GM12873 (cell line): ENCODE data around the gene JAM2.

Experiments used
- TF ChIP-seq, protein P1 (sequence below): IDR thresholded peaks from 2 replicates; pipeline ENCODE4 v1.5.1; 2012; ENCODE audit warnings: low read depth, mild to moderate bottlenecking, moderate library complexity, low read length, control low read depth; ENCODE audit not compliant: insufficient read depth; ENCODE audit errors: missing control alignments

The JAM2 gene

DNA sequence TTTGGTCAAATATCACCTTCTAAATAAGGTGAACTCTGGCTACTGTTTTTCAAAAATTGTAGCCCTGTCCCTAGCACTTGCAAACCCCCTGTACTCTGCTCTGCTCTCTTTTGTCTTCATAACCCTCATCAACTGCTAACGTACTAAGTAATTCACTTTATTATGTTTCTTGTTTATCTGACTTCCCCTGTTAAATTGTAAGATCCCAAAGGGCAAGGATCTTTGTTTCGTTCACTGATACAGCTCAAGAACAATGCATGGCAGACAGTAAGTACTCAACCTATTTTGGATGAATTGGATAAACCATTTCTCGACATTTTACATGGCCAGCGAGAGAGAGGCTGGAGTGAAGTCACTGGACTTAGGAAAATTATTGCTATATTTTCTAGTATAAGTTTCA is 48.7 kb downstream of the JAM2 start:
- TF ChIP-seq, protein P1, sequence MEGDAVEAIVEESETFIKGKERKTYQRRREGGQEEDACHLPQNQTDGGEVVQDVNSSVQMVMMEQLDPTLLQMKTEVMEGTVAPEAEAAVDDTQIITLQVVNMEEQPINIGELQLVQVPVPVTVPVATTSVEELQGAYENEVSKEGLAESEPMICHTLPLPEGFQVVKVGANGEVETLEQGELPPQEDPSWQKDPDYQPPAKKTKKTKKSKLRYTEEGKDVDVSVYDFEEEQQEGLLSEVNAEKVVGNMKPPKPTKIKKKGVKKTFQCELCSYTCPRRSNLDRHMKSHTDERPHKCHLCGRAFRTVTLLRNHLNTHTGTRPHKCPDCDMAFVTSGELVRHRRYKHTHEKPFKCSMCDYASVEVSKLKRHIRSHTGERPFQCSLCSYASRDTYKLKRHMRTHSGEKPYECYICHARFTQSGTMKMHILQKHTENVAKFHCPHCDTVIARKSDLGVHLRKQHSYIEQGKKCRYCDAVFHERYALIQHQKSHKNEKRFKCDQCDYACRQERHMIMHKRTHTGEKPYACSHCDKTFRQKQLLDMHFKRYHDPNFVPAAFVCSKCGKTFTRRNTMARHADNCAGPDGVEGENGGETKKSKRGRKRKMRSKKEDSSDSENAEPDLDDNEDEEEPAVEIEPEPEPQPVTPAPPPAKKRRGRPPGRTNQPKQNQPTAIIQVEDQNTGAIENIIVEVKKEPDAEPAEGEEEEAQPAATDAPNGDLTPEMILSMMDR = no peak

DNA sequence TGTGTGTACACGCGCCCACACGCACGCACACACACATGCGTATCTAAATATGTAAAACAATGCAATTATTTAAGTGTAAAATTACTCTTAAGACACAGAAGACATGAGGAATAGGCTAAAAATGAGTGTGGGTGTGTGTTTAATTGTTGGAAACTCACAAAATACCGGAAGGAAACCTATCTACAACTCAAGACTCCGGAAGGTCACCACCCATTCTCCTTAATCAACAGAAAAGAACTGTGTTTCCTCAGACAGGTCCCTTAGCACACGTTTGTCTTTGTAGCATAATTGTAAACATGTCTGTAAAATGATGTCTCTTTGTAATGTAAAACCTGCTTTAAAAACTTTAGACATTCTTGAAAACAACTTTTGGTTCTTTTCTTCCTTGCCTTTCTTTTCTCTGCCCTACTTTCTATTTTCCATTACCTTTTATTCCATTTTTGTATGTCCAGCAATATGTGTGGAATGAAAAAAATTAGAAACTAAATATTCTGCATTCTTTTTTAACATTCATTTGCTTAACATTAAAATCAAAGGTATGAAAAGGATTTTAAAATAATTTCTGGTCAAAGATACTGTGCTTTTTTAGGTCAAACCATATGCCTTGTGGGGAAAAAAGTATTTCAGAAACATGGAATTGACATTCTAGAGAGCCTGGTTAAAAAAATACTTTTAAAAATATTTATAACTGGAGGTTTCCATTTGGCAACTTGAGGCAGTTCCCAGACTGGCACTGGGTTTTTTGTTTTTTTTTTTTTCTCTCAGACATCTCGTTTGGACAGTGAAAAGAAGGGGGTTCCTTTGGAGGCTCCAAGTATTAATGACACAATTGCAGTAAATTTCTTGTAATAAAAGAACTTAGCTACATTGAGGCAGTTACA is 49.5 kb downstream of the JAM2 start:
- TF ChIP-seq, protein P1 = no peak

DNA sequence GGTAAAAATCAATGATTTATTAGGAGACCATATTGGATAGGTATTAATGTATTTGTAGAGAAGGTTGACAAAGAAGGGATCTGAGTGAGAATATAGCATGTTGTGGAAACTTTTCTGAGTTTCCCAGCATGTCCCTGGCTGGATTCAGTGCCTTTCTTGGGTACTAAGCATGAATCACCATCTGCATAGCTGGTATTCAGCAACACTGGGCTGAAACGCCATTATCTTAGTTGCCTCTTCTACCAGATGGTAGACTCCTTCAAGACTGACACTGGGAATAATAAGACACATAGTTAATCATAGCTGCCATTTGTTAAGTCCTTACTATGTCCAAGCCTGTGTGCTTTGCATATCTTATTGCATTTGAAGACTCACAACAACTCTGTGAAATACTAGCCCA is 50.2 kb downstream of the JAM2 start:
- TF ChIP-seq, protein P1 = no peak

DNA sequence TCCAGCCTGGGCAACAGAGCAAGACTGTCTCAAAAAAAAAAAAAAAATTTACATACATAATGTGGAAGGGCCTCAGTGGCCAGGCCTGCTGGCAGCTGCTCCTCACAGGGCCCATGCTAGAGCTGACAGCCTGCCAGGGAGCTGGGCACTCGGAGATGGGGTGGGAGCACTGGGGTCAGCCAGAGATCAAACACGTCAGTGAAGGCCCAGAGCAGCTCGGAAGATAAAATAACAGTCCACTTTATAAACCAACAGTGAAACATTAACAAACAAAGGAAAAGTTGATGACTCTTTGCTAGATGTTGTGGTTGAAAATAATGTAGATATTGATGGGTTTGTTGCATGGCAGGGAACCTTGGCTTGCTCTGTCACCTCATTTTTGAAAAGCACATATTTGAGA is 52.9 kb downstream of the JAM2 start:
- TF ChIP-seq, protein P1 = no peak

DNA sequence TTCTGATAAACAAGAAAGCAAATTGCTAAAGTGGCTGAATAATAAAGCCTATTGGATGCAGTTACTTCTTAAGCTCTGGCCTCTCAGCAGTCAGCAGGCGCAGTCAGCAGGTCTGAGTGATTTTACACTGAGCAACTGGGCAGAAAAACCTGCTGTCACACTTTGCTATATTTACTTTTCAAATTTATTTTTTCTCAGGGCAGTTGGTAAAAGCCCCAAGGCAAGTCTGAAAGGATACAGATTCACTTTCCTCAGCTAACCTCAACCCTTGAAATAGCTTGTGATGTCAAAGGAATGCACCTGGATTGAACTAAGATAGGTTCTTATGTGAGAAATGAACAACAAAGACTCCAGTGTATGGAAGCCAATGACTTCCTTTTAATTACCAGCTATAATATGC is 61.7 kb downstream of the JAM2 start:
- TF ChIP-seq, protein P1 = no peak

DNA sequence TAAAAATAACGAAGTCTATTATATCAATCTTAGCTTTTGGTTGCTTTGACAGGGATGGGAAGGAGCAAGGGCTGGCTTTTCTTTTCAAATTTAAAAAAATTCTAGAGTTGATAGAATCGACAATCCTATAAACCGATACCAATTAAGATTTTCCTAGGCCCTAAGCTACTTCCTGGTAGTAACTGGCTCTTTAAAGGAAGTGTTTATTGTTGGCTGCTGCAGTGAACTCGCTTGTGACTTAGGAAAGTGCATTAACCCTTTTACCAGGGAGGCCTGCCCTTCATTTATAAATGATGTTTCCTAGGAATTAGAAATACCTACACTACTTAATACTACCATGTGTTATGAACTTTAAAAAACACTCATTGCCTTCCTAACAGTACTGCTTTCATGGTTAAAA is 62.5 kb downstream of the JAM2 start:
- TF ChIP-seq, protein P1 = no peak

DNA sequence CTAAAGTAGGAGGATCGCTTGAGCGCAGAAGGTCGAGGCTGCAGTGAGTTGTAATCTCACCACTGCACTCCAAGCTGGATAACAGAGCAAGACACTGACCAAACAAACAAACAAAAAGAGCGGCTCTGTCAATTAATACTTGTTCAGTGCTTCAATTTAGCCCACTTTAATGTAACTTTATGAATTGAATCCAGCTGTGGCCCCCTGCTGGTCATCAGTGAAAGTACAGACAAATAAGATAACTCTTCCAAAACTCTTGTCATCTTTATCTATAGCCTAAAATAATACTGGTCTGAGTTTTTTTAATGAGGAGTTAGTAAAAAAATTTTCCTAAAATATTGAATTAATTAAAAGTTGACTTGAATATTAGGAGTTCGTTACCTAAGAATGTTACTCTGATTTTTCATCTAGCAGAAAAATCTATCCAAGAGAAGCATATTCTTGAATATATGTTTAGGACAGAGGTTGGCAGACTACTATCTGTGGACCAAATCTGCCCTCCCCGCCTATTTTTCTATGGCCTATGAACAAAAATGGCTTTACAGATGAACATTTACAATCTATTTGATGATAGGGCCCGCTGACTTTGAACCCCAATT is 69.5 kb downstream of the JAM2 start:
- TF ChIP-seq, protein P1 = peak; percentile 72
